Aorta (tissue), 5 donors: Measurements from ENCODE around the gene TRAPPC10. TPM values are rescaled to one million over a fixed set of nuclear protein-coding genes. Genes with fewer than 3 reads are reported as not detected.

ENCODE experiments used
- ATAC-seq: fragments of 200-7000 bp; cut with Tn5 transposase; one replicate; pipeline ENCODE4 v1.9.1; 2022; ENCODE audit warnings: moderate library complexity; ENCODE audit not compliant: low FRiP score
- DNase-seq, 2 donors: peaks; one replicate each; pipeline ENCODE4 v3.0.0-alpha.2; 2020
- H3K27ac ChIP-seq, 2 donors: one replicate each; pipeline ENCODE4 v1.5.1; 2013; ENCODE audit warnings: low read length in 2 of 2, mild to moderate bottlenecking in 2 of 2, moderate library complexity in 2 of 2, control low read depth in 1 of 2, inconsistent platforms in 1 of 2, low read depth in 1 of 2
- H3K27me3 ChIP-seq, 2 donors: one replicate each; pipeline ENCODE4 v1.6.1; 2013; ENCODE audit warnings: control low read depth in 1 of 2, low read length in 1 of 2, mild to moderate bottlenecking in 1 of 2, moderate library complexity in 1 of 2; ENCODE audit not compliant: insufficient read depth in 2 of 2, control insufficient read depth in 1 of 2
- H3K36me3 ChIP-seq, 2 donors: one replicate each; pipeline ENCODE4 v1.6.1; 2013; ENCODE audit warnings: control low read depth in 1 of 2, low read length in 1 of 2, mild to moderate bottlenecking in 1 of 2; ENCODE audit not compliant: insufficient read depth in 2 of 2, control insufficient read depth in 1 of 2
- H3K4me1 ChIP-seq, 2 donors: one replicate each; pipeline ENCODE4 v1.6.1; 2013; ENCODE audit warnings: low read length in 2 of 2, control low read depth in 1 of 2, mild to moderate bottlenecking in 1 of 2, moderate library complexity in 1 of 2; ENCODE audit not compliant: insufficient read depth in 2 of 2, control insufficient read depth in 1 of 2
- H3K4me3 ChIP-seq, 2 donors: one replicate each; pipeline ENCODE4 v1.5.1; 2013; ENCODE audit warnings: low read length in 2 of 2, control low read depth in 1 of 2, mild to moderate bottlenecking in 1 of 2
- H3K9me3 ChIP-seq: one replicate; pipeline ENCODE4 v1.6.1; 2013; ENCODE audit warnings: mild to moderate bottlenecking, low read length; ENCODE audit not compliant: control insufficient read depth
- WGBS, 2 donors: extraction: QIAGEN DNeasy Blood & Tissue Kit; methylation state at CpG; one replicate each; pipeline ENCODE4 v1.1.7; 2013; 5-methylcytosine and 5-hydroxymethylcytosine counted together
- intact Hi-C, 2 donors: fragments of 100-400 bp; cut with DNase I; formaldehyde crosslinking; loops; one replicate each; pipeline versions ENCODE4 v1.14.2 to v1.15.0; 2022
- polyA plus RNA-seq, 2 donors: library from polyadenylated mRNA; stranded (reverse); fragments of 200-250 nt; gene quantifications; one replicate each; pipeline ENCODE4 v1.2.3, GENCODE V29; 2013
- total RNA-seq, 2 donors: library from RNA; stranded (reverse); fragmentation: NEBNext Ultra II Directional; extraction: Animal tissue kit (Norgen Biotek cat#: 25700); gene quantifications; one replicate each; pipeline ENCODE4 v1.2.1, GENCODE V29; 2021
- donor health status: healthy with polysubstance abuse.
- donor health status: Bipolar disorder and iron deficiency.
- donor health status: DM: no; HTN: no; CAD: no.
- donor health status: DM: no; HTN: no; CAD: no.
- donor health status: DM: yes; HTN: yes; CAD: no.

Gene TRAPPC10
- total and polyA plus RNA-seq, 4 donors: 3.5 to 41.5 (median 20.4) TPM

GRCh38 chr21:44018127-44018526 lies 6.0 kb downstream of the TRAPPC10 start:
- WGBS, 2 donors: 93 to 95% methylated on average over 5 of the region's 5 CpGs
- no peaks in the 10 kb centered on the region for H3K27me3 ChIP-seq
- intact Hi-C loops: no loop called here

GRCh38 chr21:44018813-44019567 lies 6.9 kb downstream of the TRAPPC10 start:
- Histone ChIP-seq H3K36me3 (no peaks in the 10 kb centered on the region), H3K4me1 (peaks cover 0 to 2% of the 10 kb centered on the region in 2 donors), H3K27ac (no peak overlapping the region), H3K4me3 (no peak overlapping the region), H3K9me3 (no peaks in the 10 kb centered on the region), H3K27me3 (no peaks in the 10 kb centered on the region)
- WGBS, 2 donors: 81 to 83% methylated on average over 10 of the region's 10 CpGs
- ATAC-seq (no peak), DNase-seq (peak in 1 of 2 donors; percentile 23)
- intact Hi-C loops: no loop called here

More at GRCh38 chr21:44018127-44018526, 6.0 kb downstream of the TRAPPC10 start:
- no peaks in the 10 kb centered on the region for H3K36me3 ChIP-seq
- DNase-seq (peak in 1 of 2 donors; percentile 10), ATAC-seq (no peak)
- no peak overlapping the region for H3K4me3 ChIP-seq
- no peaks in the 10 kb centered on the region for H3K9me3 ChIP-seq
- H3K4me1 ChIP-seq: peaks cover 0 to 2% of the 10 kb centered on the region in 2 donors
- no peak overlapping the region for H3K27ac ChIP-seq

GRCh38 chr21:44019568-44019958 lies 7.5 kb downstream of the TRAPPC10 start:
- Histone ChIP-seq H3K4me3 (no peak overlapping the region), H3K27me3 (no peaks in the 10 kb centered on the region), H3K9me3 (no peaks in the 10 kb centered on the region), H3K4me1 (peaks cover 0 to 2% of the 10 kb centered on the region in 2 donors), H3K27ac (no peak overlapping the region), H3K36me3 (no peaks in the 10 kb centered on the region)
- intact Hi-C loops: no loop called here
- DNase-seq: no peak
- ATAC-seq: no peak
- 94 to 97% methylated on average over 8 of the region's 8 CpGs for WGBS, 2 donors

- Histone ChIP-seq H3K4me1 (peaks cover 0 to 2% of the 10 kb centered on the region in 2 donors), H3K36me3 (no peaks in the 10 kb centered on the region), H3K4me3 (no peak overlapping the region), H3K27me3 (no peaks in the 10 kb centered on the region), H3K27ac (no peak overlapping the region), H3K9me3 (no peaks in the 10 kb centered on the region)
- DNase-seq: no peak
- WGBS, 2 donors: 85% methylated on average over 4 of the region's 4 CpGs
- intact Hi-C loops: no loop called here
- no peak for ATAC-seq
Measured at GRCh38 chr21:44020551-44020950, 8.4 kb downstream of the TRAPPC10 start.

GRCh38 chr21:44021064-44021463 lies 9.0 kb downstream of the TRAPPC10 start:
- Histone ChIP-seq H3K36me3 (no peaks in the 10 kb centered on the region), H3K9me3 (no peaks in the 10 kb centered on the region), H3K4me1 (peaks cover 0 to 2% of the 10 kb centered on the region in 2 donors), H3K27ac (no peak overlapping the region), H3K4me3 (no peak overlapping the region), H3K27me3 (no peaks in the 10 kb centered on the region)
- no peak for DNase-seq
- intact Hi-C loops: no loop called here
- WGBS, 2 donors: 88% methylated on average over 1 of the region's 1 CpG
- no peak for ATAC-seq

GRCh38 chr21:44024257-44024656 lies 12.1 kb downstream of the TRAPPC10 start:
- no peaks in the 10 kb centered on the region for H3K27me3 ChIP-seq
- H3K9me3 ChIP-seq: no peaks in the 10 kb centered on the region
- intact Hi-C loops: no loop called here
- no peak for ATAC-seq
- WGBS, 2 donors: 79 to 86% methylated on average over 1 of the region's 1 CpG
- no peaks in the 10 kb centered on the region for H3K4me1 ChIP-seq
- H3K36me3 ChIP-seq: no peaks in the 10 kb centered on the region
- DNase-seq: peak in 1 of 2 donors; percentile 10
- no peak overlapping the region for H3K27ac ChIP-seq
- no peak overlapping the region for H3K4me3 ChIP-seq

- WGBS, 2 donors: 62 to 66% methylated on average over 8 of the region's 8 CpGs
- no peaks in the 10 kb centered on the region for H3K36me3 ChIP-seq
- no peak overlapping the region for H3K4me3 ChIP-seq
- no peak overlapping the region for H3K27ac ChIP-seq
- H3K27me3 ChIP-seq: no peaks in the 10 kb centered on the region
- intact Hi-C loops: no loop called here
- H3K4me1 ChIP-seq: no peaks in the 10 kb centered on the region
- no peaks in the 10 kb centered on the region for H3K9me3 ChIP-seq
- DNase-seq (peak; percentile 73 to 82), ATAC-seq (peak; percentile 85)
Measured at GRCh38 chr21:44024887-44025353, 12.8 kb downstream of the TRAPPC10 start.

GRCh38 chr21:44027607-44028286 lies 15.6 kb downstream of the TRAPPC10 start:
- intact Hi-C loops: no loop called here
- Histone ChIP-seq H3K4me3 (no peak overlapping the region), H3K9me3 (no peaks in the 10 kb centered on the region), H3K36me3 (peaks cover 0 to 1% of the 10 kb centered on the region in 2 donors), H3K27me3 (no peaks in the 10 kb centered on the region), H3K4me1 (no peaks in the 10 kb centered on the region), H3K27ac (no peak overlapping the region)
- DNase-seq (peak in 1 of 2 donors; percentile 17), ATAC-seq (no peak)
- WGBS, 2 donors: 96 to 97% methylated on average over 8 of the region's 8 CpGs
